Jurkat, Clone E6-1 (cell line): ENCODE results near the gene CYP46A1.

Experiments used
- DNase-seq: peaks from one replicate; pipeline ENCODE4 v3.0.0-alpha.2; 2011; ENCODE audit warnings: low read depth, low spot score
- H3K4me3 ChIP-seq: 2 replicates; pipeline ENCODE4 v1.5.1; 2011; ENCODE audit warnings: mild to moderate bottlenecking, low read length, control low read depth, moderate library complexity

The CYP46A1 gene

DNA sequence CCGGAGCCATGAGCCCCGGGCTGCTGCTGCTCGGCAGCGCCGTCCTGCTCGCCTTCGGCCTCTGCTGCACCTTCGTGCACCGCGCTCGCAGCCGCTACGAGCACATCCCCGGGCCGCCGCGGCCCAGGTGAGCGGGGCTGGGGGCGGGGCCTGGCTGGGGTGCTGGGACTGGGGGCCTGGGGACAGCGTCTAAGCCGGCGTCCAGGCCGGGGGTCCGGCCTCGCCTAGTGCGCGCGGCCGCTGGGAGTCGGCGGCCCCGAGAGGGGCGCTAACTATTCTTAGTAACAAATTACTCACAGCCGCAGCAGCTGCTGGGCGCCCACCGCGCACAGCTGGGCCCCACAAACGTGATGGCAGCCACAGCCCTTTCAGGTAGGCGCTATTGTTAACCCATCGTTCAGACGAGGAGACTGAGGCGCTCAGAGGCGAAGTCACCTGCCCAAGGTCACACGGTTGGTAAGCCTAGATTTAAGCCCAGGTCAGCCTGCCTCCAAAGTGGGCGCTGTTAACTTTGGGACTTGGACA is 374 bp downstream of the CYP46A1 start:
- peak overlapping the region; percentile 50 for H3K4me3 ChIP-seq
- DNase-seq: no peak

DNA sequence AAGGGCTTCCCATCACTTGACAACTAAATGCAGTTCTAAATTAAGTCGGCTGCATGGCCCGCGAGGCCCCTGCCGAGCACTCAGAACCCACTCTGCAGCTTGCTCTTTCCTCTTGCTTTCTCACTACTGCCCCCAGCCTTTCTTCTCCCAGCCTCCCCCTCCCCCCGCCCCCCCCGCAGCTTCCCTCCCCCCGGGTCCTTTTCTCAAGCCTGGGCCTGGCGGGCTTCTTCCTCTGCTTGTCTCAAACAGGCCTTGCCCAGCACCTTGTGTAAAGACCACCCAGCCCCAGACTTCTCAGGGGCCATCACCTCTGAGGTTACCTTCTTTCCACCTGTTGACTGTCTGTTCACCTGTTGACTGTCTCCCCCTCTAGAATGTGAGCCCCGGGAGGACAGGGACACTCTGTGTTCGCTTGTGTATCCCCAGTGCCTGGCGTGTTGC is 1.1 kb downstream of the CYP46A1 start:
- H3K4me3 ChIP-seq: no peak overlapping the region
- no peak for DNase-seq

DNA sequence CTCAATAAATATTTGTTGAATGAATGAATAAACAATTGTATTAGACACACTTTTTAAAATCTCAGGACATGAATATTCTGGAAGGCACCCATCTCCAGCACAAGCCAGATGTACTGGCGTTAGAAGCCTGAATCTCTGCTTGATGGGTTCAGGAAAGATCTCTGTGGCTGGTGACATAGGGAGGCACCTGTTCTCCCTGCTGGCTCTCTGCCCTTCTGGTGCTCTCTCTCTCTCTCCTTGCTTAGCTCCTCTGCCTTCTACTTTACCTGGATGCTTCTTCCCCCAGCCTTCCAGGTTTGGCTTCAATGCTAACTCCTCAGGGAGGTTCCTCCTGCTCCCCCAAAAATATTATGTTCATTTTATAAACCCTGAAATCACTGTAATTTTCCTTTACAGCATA is 1.5 kb downstream of the CYP46A1 start:
- no peak overlapping the region for H3K4me3 ChIP-seq
- no peak for DNase-seq

DNA sequence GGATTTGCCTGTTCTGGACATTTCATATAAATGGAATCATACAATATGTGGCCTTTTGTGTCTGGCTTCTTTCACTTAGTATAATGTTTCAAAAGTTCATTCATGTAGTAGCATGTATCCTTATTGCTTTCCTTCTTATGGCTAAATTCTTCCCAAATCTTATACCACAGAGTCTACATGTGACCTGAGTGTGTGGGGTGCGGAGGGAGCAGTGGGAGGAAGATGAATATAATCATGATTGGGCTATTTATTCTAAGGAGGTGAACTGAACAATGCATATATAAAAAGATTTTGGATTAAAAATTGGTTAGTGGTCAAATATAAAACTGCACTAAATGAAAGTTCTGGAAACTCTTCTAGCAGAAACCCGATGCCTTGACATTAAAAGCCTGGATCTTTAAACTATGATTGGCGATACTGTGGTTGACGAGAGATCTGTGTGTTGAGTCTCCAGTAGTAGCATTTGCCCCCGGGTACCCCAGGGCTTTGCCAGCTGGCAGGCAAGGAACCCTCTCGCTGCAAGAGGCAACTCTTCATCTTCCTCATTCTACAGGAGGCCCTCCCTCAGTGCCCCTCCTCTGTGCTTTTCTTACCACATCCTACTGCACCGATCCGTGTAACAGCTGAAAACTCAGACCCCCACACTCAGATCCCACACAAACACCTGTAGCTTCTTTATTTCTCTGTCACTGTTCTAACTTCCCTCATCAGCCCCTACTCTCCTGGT is 2.6 kb downstream of the CYP46A1 start:
- peak; percentile 85 for DNase-seq
- peak overlapping the region; percentile 30 for H3K4me3 ChIP-seq

DNA sequence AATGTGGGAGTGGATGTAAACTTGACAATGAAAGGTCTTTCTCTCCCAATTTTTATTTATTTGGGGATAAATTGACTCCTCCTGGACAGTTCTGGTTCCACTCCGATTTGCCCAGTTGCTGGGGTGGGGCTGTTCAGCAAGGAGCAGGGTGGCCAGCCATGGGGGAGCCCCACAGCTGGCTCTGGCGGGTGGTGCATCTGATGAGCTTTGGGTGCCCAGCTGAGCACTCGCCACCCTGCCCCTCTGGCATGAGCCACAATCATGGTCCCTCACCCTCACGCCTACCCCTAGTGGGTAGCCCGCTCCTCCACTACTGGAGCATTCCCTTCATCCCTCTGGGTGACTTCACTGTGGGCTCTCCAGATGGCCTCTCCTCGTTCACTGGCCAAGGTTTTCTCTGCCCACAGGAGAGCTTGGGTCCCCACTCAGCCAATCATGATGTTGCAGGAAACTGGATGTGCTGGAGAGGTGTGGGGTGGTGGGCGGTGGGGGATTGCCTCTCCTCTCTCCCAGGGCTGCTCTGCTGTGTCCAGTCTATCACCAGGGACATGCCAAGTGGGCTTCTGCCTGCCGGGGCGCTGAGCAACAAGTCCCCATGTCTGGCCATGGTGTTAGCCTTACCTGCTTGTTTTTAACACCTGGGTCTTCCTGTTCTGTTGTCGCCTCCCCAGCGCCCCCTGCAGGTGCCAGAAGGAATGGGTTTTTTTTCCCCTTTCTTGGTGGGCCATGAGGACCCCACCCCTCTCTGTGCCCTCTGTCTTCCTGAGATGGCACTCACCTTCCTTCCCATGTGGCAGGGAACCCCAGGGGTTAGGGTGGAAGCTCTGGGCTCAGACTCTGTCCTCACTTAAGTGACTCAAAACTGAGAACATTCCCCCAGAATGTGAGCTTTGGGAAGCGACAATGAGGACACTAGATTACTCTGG is 3.4 kb downstream of the CYP46A1 start:
- DNase-seq: no peak
- H3K4me3 ChIP-seq: peak overlapping the region; percentile 30

DNA sequence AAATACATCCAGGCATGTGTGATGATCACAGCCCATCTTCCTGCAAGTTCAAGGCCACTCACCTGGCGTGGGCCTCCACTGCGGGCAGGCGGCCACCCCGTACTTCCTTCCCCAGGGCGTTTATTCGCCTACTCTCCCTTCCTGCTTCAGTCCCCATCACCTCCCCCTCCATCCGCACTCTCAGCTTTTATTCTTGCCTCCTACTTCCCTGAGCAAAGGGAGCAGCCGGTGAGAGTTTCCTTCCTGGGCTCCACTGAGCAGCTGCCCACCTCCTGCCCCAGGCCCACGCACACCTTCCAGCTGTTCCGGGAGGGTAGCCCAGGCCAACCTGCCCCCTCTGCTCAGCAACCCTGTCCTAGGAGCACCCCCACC is 4.1 kb downstream of the CYP46A1 start:
- no peak for DNase-seq
- H3K4me3 ChIP-seq: no peak overlapping the region

DNA sequence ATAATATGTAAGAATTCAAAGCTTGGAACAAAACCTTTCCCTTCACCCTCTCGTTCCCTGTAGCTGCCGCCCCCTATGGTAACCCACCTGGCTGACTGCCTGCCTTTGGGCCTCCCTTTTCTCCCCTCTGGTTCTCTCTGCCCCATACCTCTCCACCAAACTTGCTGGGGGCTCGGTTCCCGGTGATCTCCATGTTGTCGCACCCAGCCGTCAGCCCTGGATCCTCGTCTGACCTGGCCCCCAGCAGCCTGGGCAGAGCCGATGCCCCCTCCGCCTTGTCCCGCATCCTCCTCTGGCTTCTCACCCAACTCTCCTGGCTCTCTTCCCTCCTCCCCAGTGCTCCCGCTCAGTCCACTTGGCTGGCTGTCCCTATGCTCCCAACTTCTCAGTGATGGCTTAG is 4.5 kb downstream of the CYP46A1 start:
- no peak for DNase-seq
- no peak overlapping the region for H3K4me3 ChIP-seq

DNA sequence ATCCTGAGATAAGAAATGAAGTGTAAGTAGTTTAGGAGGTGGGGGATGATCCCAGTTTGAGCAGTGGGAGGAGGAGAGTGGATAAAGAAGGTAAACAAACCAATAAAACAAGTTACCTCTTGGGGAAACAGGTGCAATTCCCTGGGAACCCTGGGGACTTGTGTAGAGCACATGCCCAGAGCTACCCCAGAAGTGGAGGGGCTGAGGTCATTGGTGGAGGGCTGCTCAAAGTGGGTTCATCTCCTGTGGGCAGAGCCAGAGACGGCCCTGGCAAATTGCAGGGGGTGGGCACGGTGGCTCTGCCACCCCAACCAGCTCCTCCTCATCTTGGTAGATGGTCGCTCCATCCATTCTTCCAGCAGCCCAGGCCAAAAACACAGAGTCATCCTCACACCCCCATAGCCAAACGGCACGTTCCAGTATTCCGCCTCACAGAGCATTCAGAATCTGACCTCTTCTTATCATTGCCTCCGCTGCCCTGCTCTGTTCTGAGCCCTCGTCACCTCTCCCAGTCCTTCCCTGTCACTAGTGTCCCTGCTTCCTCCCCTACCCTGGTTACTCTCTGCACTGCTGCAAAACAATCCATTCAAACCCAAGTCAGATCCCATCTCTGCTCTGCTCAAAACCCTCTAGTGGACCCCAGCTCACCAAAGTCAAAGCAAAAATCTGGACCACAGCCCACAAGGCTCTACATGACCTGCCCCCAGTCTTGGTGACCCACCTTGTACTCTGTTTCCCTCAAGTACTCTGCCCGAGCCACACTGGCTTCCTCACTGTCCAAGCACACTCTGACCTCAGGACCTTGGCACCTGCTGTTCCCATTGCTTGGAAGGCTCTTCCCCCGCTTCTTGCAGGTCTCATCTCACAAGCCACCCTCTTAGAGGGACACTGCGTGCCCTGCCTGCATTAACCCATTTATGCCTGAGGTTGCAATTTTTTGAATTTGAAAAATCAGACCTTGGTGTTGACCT is 5.5 kb downstream of the CYP46A1 start:
- no peak overlapping the region for H3K4me3 ChIP-seq
- DNase-seq: no peak

DNA sequence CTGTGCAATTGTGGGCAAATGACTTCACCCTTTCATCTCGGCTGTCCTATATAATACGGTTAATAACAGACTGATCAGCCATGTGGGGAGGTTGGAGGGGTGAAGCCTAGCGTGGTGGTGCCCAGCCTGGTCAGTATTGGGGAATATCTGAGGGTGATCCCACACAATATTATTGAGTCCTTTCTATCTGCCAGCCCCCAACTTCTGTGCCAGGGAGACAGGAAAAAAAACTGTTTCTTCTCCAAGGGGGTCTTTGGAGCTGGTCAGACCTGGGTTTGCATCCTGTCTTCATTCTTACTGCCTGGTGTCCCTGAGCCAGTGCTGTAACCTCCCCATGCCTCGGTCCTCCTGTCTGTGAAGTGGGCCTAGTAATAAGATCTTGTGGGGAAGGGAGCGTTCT is 6.5 kb downstream of the CYP46A1 start:
- DNase-seq: no peak
- no peak overlapping the region for H3K4me3 ChIP-seq

DNA sequence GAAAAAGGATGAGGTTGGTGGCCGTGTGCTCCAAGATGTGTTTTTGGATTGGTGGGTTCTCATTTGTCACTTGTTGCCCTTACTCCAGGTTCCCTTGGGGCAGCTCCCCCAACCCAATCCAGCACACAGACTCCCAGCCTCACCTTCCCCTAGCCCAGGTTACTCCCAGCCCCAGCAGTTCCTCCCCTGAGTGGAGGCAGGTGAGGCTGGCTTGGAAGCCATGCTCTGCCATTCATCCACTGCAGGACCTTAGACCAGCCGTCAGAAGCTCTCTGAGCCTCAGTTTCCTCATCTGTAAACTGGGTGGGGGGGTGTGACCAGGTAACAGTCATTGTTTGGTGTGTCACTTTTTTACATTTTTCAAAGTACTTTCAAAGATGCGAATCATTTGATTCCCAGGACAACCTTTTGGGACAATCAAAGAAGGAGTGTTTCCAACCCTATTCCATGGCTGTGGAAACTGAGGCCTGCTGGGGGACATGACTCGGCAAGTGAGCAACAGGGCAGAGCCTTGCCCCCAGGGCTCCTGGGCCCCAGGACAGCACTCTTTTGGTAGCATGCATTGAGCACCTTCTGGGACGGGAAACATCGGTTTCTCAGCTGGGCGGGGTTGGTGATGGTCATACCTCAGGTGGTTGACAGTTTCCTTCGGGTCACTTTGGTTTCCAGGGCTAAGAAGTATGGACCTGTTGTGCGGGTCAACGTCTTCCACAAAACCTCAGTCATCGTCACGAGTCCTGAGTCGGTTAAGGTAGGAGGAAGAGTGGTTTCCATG is 7.2 kb downstream of the CYP46A1 start:
- DNase-seq: no peak
- H3K4me3 ChIP-seq: no peak overlapping the region

DNA sequence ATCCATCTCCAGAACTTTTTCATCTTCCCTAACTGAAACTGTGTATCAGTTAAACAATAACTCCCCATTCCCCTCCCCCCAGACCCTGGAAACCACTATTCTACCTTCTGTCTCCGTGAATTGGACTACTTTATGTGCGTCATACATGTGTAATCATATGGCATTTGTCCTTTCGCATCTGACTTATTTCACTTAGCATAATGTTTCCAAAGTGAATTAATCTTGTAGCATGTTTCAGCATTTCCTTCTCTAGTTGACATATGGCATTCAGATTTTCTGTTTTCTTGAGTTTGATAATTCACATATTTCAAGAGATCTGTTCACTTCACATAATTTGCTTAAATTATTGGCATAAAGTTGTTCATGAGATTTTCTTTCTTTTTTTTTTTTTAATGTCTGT is 9.8 kb downstream of the CYP46A1 start:
- DNase-seq: no peak
- no peak overlapping the region for H3K4me3 ChIP-seq

DNA sequence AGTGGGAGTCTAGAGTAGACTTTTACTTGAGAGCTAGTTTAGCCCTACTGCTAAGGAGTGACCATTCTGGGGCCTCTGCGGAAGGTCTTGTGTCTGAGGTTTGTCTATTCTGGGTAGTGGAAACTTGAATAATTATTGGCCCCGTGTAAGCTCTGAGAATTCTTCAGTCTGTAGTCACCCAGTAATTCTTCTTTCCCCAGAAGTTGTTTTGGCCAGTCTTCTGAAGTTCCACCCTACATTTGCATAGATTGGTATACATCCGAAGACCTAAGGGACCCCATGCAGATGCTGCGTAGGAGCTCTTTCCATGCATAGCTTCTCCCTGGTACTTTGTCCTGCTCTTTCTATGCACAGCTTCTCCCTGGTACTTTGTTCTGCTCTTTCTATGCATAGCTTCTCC is 12.8 kb downstream of the CYP46A1 start:
- no peak for DNase-seq
- H3K4me3 ChIP-seq: no peak overlapping the region

DNA sequence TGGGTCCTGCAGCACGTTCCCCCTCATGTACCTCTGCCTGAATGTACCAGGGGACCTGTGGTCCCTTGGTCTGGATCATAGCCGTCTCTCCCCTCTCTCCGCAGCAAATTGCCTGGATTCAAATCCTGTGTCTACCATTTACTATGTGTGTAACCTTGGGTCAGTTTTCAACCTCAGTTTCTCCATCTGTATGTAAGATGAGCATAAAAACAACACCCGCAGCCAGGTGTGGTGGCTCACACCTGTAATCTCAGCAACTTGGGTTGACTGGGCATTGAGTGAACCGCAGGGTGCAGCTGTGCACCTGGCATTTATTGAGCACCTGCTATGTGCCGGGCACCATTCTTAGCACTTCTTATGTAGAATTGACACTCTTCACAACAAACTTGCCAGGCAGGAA is 14.1 kb downstream of the CYP46A1 start:
- no peak for DNase-seq
- H3K4me3 ChIP-seq: no peak overlapping the region

DNA sequence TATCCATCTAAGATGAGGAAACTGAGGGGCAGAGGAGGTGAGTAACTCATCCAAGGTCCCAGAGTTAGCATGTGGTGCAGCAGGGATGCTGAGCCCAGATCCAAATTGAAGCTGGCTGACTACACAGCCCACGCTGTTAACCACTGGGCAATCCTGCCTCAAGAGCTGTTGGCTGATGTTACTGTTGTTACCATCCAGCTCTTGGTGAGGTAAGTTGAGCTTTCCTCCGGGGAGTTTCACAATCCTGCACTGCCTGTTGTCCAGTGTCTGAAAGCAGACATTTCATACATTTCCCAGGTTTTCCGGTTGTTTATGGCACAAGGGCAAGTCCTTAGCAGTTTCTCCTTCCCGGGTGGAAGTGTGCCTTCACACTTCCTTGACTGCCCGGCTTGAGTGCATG is 14.5 kb downstream of the CYP46A1 start:
- no peak overlapping the region for H3K4me3 ChIP-seq
- DNase-seq: no peak

DNA sequence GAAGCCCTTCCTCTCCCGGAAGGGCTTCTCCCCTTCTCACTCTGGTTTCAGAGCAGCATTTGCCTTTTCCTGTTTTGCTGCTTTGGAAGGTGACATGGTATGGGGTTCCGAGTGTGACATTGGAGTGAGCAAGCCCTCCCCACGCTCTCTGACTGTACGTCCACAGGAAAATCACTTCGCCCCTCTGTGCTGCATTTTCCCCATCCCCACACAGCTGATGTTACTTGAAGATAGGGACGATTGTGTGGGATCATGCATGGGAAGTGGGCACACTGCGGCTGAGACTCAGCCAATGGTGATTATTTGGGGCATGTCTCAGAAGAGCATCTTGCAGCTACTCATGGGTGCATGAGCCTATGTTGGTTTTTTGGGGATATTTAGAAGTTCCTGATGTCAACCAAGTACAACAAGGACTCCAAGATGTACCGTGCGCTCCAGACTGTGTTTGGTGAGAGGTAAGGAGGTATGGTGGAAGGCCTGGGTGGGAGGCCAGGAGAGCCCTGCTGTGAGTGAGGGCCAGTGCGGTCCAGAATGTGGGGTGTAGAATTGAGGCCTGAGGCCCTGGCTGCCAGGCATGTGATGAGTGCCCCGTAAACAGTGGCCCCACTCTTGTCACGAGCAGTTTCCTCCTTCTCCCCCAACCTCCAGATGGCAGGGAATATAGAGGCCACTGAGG is 15.1 kb downstream of the CYP46A1 start:
- no peak overlapping the region for H3K4me3 ChIP-seq
- DNase-seq: no peak

DNA sequence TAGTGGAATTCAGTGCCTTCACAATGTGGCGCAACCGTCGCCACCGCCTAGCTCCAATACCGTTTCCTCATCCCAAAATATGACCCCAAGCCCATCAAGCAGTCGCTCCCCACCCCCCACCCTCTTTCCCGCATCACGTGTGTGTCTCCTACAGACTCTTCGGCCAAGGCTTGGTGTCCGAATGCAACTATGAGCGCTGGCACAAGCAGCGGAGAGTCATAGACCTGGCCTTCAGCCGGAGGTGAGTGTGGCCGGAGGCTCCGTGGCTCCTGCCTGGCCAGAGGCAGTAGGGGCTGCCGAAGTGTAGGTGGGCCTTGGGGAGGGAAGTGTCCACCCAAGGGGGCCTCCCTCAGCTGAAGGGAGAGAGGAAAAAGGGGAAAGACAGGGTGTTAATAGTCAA is 15.8 kb downstream of the CYP46A1 start:
- H3K4me3 ChIP-seq: no peak overlapping the region
- no peak for DNase-seq

DNA sequence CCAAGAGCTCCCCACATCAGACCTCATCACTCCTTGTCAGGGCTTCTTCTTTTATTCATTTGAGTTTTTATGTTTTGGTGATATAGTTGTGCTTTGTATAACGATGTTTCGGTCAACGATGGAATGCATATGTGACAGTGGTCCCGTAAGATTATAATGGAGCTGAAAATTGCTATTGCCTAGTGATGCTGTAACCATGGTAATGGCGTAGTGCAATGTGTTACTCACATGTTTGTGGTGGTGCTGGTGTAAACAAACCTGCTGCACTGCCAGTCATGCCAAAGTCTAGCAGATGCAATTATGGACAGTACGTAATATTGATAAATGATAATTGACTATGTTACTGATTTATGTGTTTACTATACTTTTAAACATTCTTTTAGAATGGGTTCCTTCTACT is 16.3 kb downstream of the CYP46A1 start:
- DNase-seq: no peak
- H3K4me3 ChIP-seq: no peak overlapping the region

DNA sequence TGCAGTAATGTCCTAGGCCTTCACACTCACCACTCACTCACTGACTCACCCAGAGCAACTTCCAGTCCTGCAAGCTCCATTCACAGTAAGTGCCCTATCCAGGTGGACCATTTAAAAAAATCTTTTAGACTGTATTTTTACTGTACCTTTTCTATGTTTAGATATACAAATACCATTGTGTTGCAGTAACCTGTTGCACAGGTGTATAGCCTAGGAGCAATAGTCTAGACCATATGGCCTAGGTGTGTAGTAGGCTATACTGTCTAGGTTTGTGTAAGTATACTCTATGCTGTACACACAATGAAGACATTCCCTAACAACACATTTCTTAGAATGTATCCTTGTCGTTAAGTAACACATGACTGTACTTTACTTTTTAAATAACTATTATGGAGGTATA is 17.2 kb downstream of the CYP46A1 start:
- no peak overlapping the region for H3K4me3 ChIP-seq
- no peak for DNase-seq
